Ascending aorta (tissue), 2 donors: ENCODE results near the gene KCNK1. TPM values are rescaled to one million over a fixed set of nuclear protein-coding genes. Genes with fewer than 3 reads are reported as not detected.
"Not testable (repeated sequence)": the region's sequence is repeated elsewhere in the genome, so short reads cannot be mapped to it uniquely, and the experiment has no call there.

ENCODE experiments used
- DNase-seq, 2 donors: peaks; one replicate each; pipeline ENCODE4 v3.0.0-alpha.2; 2019; ENCODE audit warnings: low spot score in 2 of 2
- H3K27ac ChIP-seq, 2 donors: fragments of 200-600 bp; sonication (generic); one replicate each; pipeline ENCODE4 v1.5.1; 2016 to 2017; ENCODE audit warnings: mild to moderate bottlenecking in 1 of 2
- H3K27me3 ChIP-seq: fragments of 200-600 bp; sonication (generic); one replicate; pipeline ENCODE4 v1.5.1; 2017
- H3K36me3 ChIP-seq, 2 donors: fragments of 200-600 bp; sonication (generic); one replicate each; pipeline ENCODE4 v1.5.1; 2016
- H3K4me1 ChIP-seq, 2 donors: fragments of 200-600 bp; sonication (generic); one replicate each; pipeline ENCODE4 v1.5.1; 2016 to 2017; ENCODE audit warnings: mild to moderate bottlenecking in 1 of 2
- H3K4me3 ChIP-seq, 2 donors: fragments of 200-600 bp; sonication (generic); one replicate each; pipeline ENCODE4 v1.5.1; 2016 to 2017; ENCODE audit warnings: mild to moderate bottlenecking in 1 of 2
- H3K9me3 ChIP-seq, 2 donors: fragments of 200-600 bp; sonication (generic); one replicate each; pipeline ENCODE4 v1.5.1; 2016
- CTCF ChIP-seq, 3 experiments: fragments of 200-600 bp in 2 of 3; fragments of 450-650 bp in 1 of 3; sonication (generic) in 2 of 3; IDR thresholded peaks; one replicate each; pipeline ENCODE4 v1.5.1; 2016 to 2019; ENCODE audit warnings: antibody characterized with exemption in 3 of 3, mild to moderate bottlenecking in 1 of 3, moderate library complexity in 1 of 3
- intact Hi-C: fragments of 100-400 bp; cut with DNase I; formaldehyde crosslinking; loops from one replicate; pipeline ENCODE4 v1.15.1; 2023
- total RNA-seq: library from RNA; depleted of rRNA; stranded (reverse); fragments of >200 nt; gene quantifications from one replicate; pipeline ENCODE4 v1.1.0, GENCODE V29; 2016

KCNK1 gene
- total RNA-seq, 1 donor from 2014 or later: 1.4 TPM

- Histone ChIP-seq H3K36me3 (no peaks in the 10 kb centered on the region), H3K27ac (no peak overlapping the region), H3K9me3 (no peaks in the 10 kb centered on the region), H3K4me3 (no peak overlapping the region), H3K27me3 (no peaks in the 10 kb centered on the region), H3K4me1 (no peaks in the 10 kb centered on the region)
- no peak for DNase-seq
- TF ChIP-seq CTCF (IDR thresholded peaks at IDR 0.05): no peak
- intact Hi-C loops: no loop called here
Observed at GRCh38 chr1:233679591-233680373, 65.9 kb downstream of the KCNK1 start.

- H3K36me3 ChIP-seq: no peaks in the 10 kb centered on the region
- H3K27ac ChIP-seq: no peak overlapping the region
- no peaks in the 10 kb centered on the region for H3K9me3 ChIP-seq
- H3K4me3 ChIP-seq: no peak overlapping the region
- no peak for TF ChIP-seq CTCF (IDR thresholded peaks at IDR 0.05)
- no peak for DNase-seq
- intact Hi-C loops: no loop called here
- no peaks in the 10 kb centered on the region for H3K4me1 ChIP-seq
- no peaks in the 10 kb centered on the region for H3K27me3 ChIP-seq
Observed at GRCh38 chr1:233681285-233681684, 67.4 kb downstream of the KCNK1 start.

- H3K9me3 ChIP-seq, H3K36me3 ChIP-seq, H3K4me1 ChIP-seq, H3K27ac ChIP-seq, H3K4me3 ChIP-seq, H3K27me3 ChIP-seq, intact Hi-C loops, DNase-seq: not testable (repeated sequence)
Observed at GRCh38 chr1:233686653-233687052, 72.7 kb downstream of the KCNK1 start.

GRCh38 chr1:233689017-233689747 lies 75.3 kb downstream of the KCNK1 start:
- no peaks in the 10 kb centered on the region for H3K9me3 ChIP-seq
- TF ChIP-seq CTCF (IDR thresholded peaks at IDR 0.05): no peak

GRCh38 chr1:233689748-233690254 lies 75.9 kb downstream of the KCNK1 start:
- Histone ChIP-seq H3K36me3 (no peaks in the 10 kb centered on the region), H3K27ac (no peak overlapping the region), H3K9me3 (no peaks in the 10 kb centered on the region), H3K4me1 (no peaks in the 10 kb centered on the region), H3K27me3 (no peaks in the 10 kb centered on the region), H3K4me3 (no peak overlapping the region)
- intact Hi-C loops: no loop called here
- DNase-seq: no peak
- no peak for TF ChIP-seq CTCF (IDR thresholded peaks at IDR 0.05)

More at GRCh38 chr1:233689017-233689747, 75.3 kb downstream of the KCNK1 start:
- Histone ChIP-seq H3K4me3 (no peak overlapping the region), H3K4me1 (no peaks in the 10 kb centered on the region), H3K27ac (no peak overlapping the region), H3K27me3 (no peaks in the 10 kb centered on the region), H3K36me3 (no peaks in the 10 kb centered on the region)
- no peak for DNase-seq
- intact Hi-C loops: no loop called here

GRCh38 chr1:233695901-233696300 lies 82.0 kb downstream of the KCNK1 start:
- Histone ChIP-seq H3K4me3 (no peak overlapping the region), H3K9me3 (no peaks in the 10 kb centered on the region), H3K4me1 (no peaks in the 10 kb centered on the region), H3K36me3 (no peaks in the 10 kb centered on the region), H3K27ac (no peak overlapping the region), H3K27me3 (no peaks in the 10 kb centered on the region)
- DNase-seq: no peak
- intact Hi-C loops: no loop called here
- TF ChIP-seq CTCF (IDR thresholded peaks at IDR 0.05): no peak
